CD4-positive, alpha-beta T cell treated with Interferon alpha-2 for 1 hour (primary cell): ENCODE data around the gene NLRP8.
"Not testable (repeated sequence)": the region's sequence is repeated elsewhere in the genome, so short reads cannot be mapped to it uniquely, and the experiment has no call there.

Experiments
- DNase-seq, 2 donors: peaks; one replicate each; pipeline ENCODE4 v3.0.0-alpha.2; 2020 to 2022

NLRP8 gene

DNA sequence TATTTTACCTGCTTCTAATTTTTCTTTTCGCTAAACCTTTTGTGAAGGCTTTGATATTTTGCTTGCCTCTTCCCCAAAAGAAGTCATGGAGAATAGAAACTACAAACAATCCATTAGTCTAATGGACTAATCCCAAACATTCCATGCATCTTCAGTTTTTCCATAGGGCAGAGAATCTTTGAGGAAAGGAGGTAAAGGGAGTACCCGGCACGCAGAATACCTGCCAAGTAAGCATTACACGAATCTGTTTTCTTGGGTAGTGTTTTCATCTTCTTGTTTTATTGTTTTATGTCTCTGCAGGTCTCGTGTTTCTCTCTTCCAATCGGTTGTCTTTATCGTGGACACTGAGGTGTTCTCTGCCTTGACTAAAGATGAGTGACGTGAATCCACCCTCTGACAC, at the start of gene NLRP8:
NLRP8 (plus strand) TSS at position 301 of the 400 bp plus-strand sequence.
- DNase-seq: no peak

DNA sequence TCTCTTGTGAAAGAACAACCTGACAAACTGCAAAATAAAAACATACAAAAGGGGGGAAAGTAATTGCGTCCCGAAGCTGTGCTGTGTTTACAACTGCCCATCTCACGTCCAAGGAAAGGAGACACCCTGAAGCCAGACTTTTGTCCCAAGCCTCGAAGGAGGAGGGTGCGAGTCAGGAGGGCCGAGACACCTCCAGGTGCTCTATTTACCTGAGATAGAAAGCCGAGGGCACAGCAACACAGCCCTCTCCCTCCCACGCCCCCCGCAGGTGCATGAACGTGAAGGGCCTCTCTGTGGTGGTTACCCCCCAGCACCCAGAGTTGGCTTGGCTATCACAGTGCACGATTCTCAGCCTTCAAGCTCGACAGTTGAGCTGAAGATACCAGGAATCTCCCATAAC, 48.7 kb upstream of the NLRP8 start:
- DNase-seq: no peak

DNA sequence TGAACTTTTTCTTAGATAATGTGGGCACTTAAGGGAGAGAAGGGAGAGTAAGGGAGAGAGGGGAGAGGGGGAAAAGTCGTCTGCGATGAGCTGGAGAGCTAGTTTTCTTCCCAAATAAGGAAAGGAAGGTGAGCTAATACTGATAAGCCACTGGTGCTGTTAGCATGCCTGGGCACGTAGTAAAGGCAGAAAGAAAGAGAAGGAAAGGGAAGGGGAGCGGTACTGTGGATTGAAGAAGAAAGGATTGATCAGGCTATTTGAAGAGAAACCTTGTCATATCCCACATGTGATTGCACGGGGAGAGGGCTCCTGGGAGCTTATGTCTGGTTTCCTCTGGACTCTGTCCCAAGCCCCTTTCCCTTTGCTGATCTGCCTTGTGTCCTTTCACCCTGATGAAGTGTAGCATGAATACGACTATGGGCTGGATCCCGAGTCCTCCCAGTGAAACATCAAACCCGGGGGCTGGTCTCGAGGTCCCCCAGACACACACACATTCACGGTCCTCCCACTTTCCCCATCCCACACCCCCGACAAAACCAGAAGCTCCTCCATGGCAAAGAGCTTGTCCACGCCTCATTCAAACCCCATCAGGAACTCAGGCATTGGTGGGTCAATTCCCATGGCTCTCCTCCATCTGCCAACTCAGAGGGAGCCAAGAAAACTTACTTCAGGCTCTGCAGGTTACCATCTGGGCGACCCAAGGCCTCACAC, 46.1 kb upstream of the NLRP8 start:
- DNase-seq: no peak

DNA sequence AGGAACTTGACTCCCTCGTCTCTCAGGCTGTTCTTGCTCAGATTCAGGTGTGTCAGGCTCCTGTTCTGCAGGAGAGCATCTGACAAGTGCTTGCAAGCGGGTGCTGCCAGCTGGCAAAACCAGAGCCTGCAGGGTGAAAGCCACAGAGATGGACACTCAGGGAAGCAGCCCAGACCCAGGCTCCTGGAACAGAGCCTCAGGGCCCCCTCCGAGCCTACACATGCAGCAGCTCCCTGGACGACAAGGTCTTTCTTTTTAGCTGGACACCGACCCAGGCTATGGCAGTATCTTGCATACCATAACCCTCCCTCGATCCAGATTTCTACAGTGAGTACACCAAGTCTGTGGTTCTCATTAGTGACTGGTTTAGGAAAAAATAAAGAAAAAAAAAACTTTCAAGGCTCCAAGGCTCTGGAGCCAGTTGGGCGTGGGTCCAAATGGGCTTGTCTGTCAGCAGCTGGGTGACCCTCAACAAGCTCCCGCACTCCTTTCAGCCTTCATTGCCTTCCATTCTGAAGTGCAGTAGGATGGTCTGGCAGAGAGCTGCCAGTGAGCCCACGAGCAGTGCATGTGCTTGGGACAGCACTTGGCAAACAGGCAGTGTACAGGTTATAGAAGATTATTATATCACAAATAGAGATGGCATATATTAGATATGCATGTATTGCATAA, 45.4 kb upstream of the NLRP8 start:
- DNase-seq: no peak

DNA sequence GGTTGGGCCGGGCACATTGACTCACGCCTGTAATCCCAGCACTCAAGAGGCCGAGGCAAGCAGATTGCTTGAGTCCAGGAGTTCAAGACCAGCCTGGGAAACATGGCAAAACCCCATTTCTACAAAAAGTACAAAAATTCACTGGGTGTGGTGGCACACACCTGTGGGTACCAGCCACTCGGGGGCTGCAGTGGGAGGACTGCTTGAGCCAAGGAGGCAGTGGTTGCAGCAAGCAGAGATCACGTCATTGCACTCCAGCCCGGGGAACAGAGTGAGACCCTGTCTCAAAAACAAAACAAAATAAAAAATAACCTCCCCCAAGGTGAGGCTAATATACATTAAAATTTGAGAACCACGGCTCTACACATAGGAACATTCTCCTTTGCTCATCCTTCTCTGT, 40.3 kb upstream of the NLRP8 start:
- no peak for DNase-seq

DNA sequence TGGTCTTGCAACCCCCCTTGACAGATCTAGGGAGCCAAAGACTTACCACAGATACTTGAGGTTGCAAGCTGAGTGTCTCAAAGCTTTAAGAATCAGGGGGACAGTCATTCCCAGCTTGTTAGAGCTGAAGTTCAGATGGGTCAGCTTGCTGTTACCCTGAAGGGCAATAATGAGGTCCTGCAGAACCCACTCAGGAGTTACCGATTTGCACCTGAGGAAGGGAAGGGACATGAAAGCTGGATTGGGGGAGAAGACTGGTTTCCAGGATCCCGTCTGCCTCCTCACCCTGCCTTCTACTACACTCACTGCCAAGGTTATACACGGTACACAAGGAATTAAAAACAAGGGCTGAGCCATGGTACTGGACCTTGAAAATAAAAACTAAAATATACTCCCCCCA, 39.9 kb upstream of the NLRP8 start:
- no peak for DNase-seq

DNA sequence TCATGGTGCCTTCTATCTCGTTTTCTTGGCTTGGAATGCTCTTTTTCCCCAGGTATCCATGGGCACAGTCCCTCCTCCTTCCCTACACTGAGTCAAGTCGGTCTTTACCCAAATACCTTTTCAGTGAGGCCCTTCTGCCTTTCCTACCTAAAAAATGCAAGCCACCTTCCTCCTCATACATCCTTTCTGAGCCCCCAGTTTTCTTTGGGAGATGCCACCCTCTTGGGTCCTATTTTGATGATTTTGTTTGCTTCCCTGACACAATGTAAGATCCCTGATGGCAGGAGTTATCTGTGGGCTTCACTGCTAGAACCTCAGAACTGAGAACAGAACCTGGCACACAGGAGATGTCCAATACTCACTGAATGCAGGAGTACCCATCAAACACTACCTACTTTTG, 37.8 kb upstream of the NLRP8 start:
- no peak for DNase-seq

DNA sequence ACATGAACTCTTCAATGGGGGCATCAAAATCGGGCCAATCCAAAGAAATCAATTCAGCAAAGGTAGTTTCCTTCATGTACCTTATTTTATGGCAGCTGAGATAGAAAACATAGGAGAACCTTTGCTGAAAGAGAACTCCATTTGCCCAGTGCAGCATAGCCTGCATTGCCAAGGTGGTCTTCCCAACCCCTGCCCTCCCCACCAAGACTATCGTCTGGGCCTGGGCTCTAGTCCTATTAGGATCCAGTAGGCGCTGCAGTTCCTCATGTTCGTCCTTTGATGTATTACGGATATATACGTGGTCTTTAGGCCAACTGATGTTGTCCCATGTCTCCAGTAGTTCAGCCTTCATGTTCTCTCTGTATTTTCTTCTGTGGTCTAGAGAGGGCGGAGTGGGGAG, 34.7 kb upstream of the NLRP8 start:
- no peak for DNase-seq

DNA sequence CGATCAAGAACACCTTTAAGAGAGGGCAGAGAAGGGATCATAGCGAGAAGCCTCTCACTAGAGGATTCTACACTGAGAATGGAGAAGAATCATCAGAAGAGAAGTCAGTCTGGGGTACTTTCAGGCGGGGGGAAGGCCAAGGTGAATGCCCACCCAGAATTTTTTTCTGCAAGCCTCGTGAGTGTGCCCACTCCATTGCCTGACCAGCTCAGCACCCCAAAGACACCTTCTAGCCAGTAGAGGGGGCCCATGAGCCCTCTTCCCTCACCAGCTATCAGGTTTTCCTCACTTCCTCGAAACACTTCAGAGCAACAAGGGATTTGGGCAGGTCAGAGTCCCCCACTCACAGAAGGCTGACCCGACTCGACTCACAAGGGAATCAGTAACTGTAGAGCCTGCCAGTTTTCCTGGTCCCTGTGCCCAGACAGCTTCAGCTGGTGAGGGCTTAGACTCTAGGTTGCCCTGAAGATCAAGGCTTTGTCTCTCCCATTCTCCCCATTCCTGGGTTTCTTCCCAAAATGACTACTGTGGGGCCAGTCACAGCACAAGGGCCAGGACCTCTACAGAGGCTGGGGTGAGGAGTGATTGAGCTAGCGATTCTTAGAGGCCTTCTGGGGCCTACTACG, 33.9 kb upstream of the NLRP8 start:
- no peak for DNase-seq

DNA sequence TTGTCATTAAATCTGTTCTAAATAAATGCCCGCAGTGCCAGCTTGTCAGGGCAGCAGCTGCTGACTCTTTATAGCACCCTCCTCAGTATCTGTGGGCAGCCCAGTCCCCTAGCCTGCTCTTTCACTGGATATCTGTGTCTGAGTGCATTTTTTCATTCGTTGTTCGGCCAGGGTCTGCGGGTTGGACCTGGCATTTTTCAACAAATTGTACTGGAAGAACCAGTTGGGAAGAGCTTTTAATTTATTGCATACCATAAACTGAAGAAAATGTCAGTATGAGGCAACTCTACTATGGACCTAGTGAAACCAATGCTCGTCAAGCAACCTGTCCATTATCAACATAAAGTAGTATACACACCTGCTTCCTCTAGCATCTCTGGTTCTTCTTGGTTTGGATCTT, 24.1 kb upstream of the NLRP8 start:
- no peak for DNase-seq

DNA sequence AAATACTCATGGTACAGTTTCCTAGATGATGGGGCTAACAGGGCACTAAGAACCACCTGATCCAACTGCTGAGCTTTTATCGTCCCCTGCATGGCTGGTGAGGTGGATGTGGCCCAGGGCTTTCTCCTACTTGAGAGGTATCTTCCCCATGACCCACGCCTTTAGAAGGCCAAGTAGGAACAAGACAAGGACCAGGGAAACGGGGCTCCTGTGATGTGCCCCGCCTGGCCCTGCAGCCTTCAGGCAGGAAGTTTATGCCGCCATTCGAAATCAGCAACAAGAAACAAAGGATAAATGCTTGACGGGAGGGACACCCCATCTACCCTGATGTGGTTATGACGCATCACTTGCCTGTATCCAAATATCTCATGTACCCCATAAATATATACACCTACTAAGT, 19.6 kb upstream of the NLRP8 start:
- no peak for DNase-seq

DNA sequence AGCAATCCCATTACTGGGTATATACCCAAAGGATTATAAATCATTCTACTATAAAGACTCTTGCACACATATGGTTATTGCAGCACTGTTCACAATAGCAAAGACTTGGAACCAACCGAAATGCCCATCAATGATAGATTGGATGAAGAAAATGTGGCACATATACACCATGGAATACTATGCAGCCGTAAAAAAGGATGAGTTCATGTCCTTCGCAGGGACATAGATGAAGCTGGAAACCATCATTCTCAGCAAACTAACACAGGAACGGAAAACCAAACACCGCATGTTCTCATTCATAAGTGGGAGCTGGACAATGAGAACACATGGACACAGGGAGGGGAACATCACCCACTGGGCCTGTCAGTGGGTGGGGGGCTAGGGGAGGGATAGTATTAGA, 18.4 kb upstream of the NLRP8 start:
- DNase-seq: not testable (repeated sequence)

DNA sequence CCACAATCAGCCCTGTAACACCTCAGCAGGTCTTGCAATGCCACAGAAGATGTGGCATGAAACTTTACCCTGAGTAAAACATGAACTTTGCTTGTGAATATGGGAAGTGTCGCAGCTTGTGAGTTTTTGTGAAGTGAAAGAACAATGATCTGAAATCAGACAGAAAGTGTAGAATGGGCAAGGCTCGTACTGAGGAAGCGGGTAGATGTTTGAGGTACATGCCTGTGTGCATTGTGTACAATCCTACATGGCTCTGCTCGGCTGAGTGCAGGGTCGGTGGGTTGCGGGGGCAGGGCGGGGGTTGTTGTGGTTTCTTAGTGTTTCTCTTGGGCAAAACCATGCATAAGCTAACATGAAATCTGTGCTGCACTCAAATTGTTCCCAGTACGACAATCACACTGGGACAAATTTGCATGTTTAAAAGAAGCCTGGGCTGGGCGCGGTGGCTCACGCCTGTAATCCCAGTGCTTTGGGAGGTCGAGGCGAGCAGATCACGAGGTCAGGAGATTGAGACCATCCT, 16.6 kb upstream of the NLRP8 start:
- DNase-seq: no peak

DNA sequence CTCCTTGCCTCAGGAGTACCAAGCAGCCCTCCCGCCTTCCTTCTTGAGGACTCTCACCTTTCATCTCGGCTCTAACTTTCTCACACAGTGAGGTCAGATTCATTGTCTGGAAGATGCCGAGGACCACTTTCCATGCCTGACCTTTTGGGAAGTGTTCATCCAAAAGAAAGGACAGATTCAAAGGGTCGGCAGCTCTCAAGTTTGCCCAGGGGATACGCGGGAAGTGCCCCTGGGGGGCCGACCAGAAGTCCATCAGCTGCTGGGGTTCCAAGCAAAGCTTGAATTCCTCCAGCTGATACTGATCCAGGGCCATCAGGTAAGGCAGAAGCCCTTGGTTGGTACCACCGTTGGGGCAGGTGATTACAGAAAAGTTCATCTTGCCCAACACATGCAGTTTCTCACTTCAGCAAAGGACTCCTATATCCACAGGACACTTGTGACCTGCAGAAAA, 15.7 kb upstream of the NLRP8 start, which contains the start of gene NLRP13:
NLRP13 (minus strand) TSS at position 401 of the 451 bp plus-strand sequence; CDS start at position 376, 25 bp downstream.
- no peak for DNase-seq

DNA sequence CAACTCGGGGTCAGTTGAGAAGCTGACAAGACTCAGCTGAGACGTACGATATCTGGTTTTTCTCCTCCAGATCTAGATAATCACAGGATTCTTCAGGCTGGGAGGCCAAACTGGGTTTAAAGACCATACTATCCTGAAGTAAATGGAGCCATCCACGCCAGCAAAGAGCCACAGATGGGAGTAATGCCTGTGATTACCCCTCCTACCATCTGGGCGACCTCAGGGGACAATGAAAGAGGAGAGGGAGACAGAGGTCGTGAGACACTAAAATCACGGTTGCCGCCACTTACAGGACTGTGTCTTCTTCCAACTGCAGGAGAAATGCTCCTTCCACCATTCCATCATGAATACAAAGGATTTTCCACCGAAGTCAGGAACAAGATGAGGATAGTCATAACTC, 12.4 kb upstream of the NLRP8 start:
- no peak for DNase-seq

DNA sequence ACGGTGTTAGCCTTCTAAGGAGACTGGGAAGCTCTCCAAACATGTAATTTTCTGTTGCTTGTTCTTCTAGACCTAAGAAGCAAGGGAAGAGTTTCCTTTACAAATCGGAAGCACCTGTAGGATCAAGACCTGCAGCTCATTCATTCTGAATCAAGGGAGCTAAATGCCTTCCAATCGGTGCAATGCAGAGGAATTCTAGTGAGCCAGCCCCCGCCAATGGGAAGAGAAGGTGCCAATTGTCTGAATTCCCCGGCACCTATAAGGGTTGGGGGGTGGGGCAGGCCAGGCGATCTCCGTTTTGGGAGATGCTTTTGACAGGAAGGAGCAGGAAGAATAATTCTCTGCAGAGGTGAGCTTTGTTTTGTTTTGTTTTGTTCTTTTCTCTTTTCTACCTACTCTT, 8.4 kb upstream of the NLRP8 start:
- no peak for DNase-seq

DNA sequence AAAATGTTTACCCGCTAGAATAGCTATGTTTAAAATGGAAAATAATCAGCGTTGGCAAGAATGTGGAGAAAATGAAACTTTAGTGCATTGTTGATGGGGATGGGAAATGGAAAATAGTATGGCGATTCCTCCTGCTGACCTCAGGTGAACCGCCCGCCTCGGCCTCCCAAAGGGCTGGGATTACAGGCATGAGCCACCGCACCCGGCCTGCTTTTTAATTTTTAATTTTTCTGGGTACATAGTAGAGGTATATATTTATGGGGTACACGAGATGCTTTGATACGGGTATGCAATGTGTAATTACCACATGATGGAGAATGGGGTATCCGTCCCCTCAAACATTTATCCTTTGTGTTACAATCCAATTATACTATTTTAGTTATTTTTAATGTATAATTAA, 7.3 kb upstream of the NLRP8 start:
- no peak for DNase-seq

DNA sequence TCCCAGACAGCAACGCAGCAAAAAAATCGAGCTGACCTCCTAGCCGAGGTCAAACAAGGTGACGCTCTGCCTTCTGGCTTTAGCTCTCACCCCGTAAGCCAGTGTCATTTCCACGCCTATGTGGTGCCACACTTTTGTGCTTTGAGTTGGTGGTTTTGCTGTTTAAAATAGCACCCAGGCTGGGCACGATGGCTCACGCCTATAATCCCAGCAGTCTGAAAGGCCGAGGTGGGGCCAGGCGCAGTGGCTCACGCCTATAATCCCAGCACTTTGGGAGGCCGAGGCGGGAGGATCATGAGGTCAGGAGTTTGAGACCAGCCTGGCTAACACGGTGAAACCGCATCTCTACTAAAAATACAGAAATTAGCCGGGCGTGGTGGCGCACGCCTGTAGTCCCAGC, 2.9 kb downstream of the NLRP8 start:
- not testable (repeated sequence) for DNase-seq

DNA sequence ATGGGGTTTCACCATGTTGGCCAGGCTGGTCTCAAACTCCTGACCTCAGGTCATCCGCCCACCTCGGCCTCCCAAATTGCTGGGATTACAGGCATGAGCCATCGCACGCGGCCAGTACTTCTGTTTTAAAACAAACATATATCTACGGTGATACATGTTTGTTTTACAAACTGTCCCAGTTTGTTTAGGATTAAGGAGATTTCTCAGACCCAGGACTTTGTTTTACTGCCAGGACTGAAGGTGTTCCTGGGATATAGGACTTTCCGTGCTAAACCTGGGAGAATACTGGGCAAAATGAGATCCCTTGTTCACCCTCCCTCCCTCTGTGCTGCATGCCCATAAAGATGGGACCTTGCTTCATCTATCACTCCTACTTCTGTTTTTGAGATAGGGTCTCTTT, 8.8 kb downstream of the NLRP8 start:
- DNase-seq: no peak

DNA sequence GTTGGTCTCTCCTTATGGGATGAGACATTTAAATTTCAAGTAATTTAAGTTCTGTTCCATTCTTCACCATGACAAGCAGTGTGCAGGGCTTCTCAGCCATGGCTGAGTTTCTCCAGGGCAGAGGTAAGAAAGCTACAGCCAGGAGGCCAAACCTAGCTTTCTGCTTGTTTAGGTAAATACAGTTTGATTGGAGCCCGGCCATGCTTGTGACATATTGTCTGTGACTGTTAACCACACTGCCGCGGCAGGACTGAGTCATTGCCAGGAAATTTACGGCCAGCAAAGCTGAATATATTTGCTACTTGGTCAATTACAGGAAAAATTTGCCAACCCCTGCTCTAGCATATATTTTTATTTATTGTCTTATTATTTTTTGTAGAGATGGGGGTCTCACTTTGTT, 10.7 kb downstream of the NLRP8 start:
- no peak for DNase-seq

DNA sequence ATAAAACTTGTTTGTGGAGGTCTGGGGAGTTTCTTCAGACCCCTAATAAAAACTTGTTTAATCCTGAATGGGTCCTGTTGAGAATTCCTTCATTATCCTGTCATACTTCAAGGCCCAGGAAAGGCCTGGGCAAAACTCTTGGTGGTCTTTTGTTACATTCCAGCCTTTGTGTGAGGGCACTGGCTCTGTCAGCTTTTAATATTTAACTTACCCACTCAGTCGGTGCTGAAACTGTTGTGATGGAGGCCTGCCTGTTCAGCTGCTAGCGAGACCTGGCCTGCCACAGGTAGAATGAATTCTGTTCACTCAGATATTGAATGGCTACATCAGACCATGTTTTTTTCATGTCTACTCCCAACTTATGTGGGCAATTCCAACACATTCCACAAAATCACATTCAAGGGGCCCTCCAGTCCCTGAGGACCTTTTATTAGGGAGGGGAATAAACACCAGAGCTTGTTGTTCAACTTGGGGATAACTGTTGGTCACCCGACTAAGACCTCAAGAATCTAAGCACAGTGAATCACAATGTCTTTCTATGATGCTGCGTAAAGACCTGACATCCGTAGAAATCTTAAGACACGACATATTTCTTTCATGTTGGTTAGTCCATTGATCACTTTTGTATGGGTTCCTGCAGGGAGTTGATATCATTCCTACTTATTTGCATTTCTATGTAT, 12.5 kb downstream of the NLRP8 start:
- no peak for DNase-seq

DNA sequence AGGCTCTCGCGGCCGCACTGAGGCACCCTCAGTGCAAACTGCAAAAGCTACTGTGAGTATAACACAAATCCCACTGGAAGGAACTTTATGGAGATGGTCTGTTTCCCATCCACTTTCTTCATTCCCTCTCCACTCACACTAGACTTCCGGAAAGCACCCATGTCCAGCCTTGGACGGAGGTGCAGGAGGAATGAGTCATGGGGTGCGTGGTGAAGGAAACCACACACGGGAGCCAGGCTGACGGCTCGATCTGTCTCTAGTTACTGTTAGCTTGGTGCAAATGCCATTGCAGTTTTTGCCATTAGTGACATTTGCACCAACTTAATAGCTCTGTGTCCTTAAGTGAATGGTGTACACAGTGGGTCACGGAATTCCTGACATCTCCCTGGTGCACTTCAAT, 14.6 kb downstream of the NLRP8 start:
- no peak for DNase-seq

DNA sequence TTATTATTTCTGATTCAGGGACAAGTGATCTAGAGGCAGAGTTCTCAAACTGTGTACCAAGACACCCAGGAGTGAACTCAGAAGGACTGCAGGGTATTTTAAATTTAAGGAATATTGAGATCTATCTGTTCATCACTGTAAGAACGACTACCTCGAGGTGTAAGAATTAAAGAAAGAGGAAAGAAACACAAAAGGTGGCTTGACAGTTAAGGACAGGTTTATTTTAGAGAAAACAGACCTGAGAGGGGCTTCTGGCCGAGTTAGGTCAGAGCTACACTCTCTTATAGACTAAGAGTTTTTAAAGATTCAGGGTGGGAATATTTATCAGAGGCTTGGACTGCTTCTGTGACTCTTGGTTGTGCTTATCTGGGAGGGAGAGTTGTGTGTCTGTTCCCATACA, 26.4 kb downstream of the NLRP8 start:
- DNase-seq: no peak
